Dedifferentiated amniotic fluid mesenchymal stem cell (primary cell): ENCODE data around the gene SSH2.
"Not testable (repeated sequence)": the region's sequence is repeated elsewhere in the genome, so short reads cannot be mapped to it uniquely, and the experiment has no call there.

Experiments
- DNase-seq: peaks from one replicate; pipeline ENCODE4 v3.0.0-alpha.2; 2016; ENCODE audit errors: extremely low spot score

Gene SSH2

DNA sequence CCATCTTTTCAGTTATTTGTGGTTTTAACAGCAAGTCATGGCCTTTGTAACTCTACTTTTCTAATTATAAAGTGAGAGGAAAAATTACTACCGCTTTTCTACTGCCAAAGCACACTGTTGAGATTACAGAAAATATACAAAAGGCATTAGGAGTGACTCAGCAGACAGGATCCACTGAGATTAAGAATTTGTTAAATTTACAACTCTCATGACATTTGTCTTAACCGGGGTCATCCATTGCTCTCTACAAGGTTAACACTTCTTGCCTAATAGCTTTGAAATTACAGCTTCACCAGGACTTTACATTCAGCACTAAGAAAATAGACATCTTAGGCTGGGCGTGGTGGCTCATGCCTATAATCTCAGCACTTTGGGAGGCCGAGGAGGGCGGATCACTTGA, 93.4 kb downstream of the SSH2 start:
- DNase-seq, result no peak

DNA sequence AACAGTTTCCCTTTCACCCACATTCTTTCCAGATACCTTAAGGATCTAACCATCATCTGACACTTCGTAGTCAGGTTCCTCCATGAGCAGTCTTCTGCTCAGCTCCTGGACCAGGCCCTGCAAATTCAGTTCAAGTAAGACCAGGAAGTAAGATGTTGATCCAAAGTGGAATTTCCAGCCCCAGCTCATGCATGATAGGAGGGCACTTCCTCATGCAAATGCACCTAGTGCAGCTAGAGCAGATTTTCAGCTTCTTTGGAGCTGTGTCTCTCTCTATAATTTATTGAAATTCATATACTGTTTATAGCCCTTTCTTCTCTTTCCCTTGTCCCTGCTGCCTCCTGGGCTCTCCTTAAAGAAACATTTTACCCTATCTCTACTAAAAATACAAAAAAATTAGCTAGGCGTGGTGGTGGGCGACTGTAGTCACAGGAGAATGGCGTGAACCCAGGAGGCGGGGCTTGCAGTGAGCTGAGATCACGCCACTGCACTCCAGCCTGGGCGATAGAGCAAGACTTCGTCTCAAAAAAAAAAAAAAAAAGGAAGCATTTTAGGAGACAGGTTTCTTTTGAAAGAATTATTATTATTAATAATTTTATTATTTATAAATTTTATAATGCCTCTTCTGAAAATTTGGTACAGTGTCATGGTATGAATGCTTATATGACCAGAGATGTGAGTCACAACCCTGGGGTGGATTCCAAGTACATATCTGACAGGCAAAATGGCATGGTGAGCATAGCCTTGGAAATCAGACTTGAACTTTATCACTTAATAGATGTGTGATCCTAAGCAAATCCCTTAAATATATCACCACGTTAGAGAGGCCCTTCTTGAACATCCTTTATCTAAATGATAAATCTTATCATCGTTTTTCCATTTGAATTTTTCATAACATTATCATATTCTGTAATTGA, 94.3 kb downstream of the SSH2 start:
- no peak for DNase-seq

DNA sequence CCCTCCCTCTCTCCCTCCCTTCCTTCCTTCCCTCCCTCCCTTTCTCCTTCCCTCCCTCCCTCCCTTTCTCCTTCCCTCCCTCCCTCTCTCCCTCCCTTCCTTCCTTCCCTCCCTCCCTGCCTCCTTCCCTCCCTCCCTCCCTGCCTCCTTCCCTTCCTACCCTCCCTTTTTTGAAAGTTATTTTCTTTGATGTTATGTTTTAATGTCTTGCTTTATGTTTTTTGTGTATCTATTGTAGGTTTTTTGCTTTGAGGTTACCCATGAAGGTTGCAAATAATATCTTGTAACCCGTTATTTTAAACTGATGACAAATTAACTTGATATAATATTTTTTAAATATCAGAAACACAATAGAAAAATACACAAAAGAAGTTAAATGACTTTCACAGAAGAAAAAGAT, 96.2 kb downstream of the SSH2 start:
- no peak for DNase-seq

DNA sequence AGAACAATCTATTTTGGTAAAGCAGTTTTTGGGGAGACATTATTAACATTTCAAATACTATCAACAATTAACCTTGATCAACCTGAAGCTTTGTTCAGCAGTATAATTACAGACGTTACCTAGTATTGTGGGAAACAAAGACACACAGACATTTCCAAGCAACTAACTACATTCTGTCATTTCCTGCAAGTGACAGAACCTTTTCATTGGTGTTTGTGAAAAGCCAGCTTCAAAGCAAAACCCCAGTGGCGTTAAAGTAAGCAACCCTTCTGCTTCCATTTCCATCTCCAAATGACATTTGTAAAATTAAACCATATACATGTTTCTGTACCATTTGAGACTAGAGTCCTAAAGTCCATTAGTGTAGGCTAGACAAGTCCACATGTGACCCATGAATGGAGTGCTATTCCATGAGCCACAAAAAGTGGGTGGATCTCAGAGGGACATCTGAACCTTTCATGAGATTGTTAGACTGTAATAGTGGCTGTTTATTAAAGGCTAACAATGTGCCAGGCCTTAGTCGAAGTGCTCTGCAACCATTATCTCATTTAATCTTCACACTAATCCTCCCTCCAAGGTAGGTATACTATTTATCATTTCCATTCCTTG, 101.2 kb downstream of the SSH2 start:
- no peak for DNase-seq

DNA sequence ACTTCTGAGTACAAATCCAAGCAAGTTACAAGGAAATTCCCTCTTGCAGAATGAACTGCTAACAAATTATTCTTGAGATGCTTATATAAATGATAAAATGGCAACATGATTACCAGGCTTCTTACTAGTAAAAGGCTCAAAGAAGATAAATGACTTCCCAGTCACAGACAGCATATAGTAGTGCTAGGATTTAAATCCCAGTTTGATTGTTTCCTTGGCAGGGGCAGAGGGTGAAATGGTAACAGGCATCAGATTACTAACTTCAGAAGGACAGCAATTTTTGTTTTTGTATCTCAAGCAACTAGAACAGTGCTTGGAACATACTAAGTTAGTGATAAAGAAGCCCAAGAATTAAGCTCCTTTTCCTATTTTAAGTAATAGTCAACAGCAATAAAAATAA, 102.8 kb downstream of the SSH2 start:
- DNase-seq, result no peak

DNA sequence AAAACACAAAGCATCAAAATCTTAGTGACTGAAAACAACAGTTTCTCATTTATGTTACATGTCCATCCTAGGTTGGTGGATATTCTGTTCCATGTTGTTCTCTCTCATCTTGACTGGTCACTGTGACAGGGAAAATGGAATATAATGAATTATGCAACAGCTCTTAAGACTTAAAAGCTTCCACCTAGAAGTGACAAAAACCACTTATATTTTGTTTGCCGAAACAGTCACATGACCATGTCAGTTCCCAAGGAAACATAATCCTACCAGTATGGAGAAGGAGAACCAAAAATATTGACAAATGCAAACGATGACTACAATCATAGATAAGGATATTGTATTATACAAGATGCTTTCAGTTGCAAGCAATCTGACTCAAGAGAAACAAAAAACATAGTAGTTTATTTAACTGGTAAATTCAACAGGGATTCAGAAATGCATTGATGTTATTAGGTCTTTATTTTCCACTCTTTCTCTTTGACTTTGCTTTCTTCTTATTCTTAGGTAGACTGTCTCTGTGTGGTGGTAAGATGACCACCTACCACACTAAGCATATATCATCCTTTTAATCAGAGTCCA, 103.8 kb downstream of the SSH2 start:
- no peak for DNase-seq

DNA sequence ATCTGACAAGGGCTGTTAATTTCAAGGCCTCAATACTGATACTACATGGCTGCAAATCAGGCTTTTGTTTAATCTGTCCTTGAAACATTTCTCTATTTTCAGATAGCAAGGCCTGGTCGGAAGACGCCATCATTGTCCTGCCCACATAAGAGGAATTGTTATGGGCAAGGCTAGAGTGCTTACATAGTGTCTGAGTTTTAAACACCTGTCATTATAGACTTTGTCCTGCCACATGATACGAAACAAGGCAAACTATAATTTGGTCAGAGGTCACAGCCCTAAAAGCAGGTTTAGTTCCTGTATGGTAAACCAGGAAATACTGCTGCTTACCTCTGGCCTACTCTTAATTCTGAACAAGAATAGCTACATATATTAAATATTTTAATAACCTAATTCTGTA, 104.4 kb downstream of the SSH2 start:
- no peak for DNase-seq

DNA sequence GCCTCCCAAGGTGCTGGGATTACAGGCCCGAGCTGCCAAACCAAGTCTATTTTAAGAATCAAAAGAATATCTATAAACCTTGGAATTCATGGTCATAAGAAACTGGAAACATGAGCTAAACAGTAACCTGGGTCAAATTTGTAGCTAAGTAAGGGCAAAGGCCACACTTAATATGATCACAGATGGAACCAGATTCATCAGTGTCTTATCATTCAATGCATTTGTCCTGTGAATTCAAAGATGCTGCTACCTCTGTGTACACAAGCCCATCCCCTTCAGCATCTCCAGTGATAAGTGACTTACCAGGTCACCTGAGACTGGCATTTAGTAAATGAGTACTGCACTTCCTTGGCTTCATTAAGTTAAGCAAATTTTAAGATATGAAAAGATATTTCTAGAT, 108.1 kb downstream of the SSH2 start:
- no peak for DNase-seq

DNA sequence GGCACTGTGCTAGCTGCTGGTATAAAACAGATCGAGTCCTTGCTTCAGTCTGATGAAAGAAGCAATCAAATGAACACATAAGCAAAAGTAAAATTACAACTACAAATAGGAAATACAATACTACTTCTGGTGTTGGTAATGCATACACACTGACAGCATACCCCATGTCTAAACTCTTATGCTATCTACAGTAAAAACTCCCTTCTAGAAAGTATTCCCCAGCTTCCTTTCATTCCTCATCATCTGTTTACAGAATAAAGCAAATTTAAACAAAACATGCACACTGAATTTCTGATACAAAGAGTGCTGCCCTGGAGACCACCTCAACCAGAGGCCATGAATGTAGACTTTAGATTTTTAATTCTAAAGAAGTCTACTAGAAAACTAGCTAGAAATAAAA, 109.6 kb downstream of the SSH2 start:
- DNase-seq, result no peak

DNA sequence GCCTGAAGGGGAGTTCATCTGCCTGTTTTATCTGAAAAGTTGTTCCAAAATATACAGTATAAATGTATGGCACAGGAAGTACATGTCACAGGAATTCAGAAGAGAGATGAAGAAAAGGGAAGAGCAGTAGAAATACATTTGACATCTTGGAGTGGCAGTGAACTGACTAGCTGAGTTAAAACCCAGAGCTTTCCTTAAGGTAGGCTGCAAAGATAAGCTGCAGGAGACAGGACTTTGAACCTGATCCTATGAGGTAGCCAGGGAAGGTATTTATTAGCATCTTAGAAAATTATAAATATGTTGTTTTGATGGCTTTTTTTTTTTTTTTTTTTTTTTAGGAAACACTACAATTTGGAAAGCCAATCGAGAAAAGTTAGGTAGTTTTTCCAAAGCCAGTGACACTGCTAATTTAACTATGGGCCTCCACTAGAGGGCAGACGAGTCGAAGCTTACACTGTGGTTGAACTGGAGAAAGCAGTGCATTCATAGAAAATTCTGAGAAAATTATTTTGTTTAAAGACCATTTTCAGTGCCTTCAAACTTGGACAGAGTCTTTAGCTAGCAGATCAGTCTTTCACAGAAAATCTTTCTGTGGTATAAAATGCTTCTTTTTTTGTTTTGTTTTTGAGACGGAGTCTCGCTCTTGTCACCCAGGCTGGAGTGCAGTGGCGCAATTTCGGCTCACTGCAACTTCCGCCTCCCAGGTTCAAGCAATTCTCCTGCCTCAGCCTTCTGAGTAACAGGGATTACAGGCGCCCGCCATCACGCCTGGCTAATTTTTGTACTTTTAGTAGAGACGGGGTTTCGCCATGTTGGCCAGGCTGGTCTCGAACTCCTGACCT, 122.3 kb downstream of the SSH2 start:
- DNase-seq, result peak; percentile 78

DNA sequence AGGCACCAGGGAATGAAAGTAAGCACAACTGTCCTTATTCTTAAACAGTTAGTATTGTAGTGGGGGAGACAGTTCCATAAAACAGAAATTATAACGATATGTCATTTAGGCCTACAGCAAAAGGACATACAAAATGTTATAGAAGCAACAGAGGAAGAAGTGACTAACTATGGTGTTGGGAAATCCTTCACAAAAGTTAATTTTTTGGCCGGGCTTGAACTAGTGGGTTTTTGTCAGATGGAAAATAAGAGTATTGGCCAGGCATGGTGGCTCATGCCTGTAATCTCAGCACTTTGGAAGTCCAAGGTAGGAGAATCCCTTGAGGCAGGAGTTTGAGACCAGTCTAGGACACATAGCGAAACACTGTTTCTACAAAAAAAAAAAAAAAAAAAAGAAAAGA, 127.8 kb downstream of the SSH2 start:
- DNase-seq, result no peak

DNA sequence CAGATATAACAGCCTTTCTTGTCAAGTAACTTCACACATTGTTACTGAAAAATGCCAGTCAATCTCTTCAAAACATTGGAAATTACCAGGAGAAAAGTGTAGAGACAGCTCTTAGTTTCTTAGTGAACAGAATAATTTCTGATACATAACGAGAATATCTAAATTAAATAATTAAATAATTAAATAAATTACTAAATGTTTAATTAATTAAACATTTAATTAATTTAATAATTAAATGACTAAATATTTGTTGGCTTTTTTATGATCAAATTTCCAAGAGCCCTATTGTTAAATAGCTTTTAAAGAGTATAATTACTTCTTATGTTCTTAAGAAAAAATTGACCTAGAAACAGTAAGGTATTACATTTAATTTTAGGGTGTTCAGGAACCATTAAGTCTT, 129.6 kb downstream of the SSH2 start:
- DNase-seq, result no peak

DNA sequence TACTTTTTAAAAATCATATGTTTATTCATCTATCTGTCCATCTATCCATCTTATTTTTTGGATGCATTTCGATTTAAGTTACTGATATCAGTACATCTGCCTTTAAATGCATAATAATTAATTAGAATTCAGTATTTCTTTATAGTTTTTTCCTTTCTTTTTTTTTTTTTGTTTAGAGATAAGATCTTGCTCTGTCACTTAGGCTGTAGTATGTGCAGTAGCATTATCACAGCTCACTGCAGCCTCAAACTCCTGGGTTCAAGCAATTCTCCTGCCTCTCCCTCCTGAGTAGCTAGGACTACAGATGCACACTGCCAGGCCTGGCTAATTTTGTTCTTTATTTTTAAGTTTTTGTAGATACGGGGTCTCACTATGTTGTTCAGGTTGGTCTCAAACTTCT, 133.4 kb downstream of the SSH2 start:
- DNase-seq, result no peak

DNA sequence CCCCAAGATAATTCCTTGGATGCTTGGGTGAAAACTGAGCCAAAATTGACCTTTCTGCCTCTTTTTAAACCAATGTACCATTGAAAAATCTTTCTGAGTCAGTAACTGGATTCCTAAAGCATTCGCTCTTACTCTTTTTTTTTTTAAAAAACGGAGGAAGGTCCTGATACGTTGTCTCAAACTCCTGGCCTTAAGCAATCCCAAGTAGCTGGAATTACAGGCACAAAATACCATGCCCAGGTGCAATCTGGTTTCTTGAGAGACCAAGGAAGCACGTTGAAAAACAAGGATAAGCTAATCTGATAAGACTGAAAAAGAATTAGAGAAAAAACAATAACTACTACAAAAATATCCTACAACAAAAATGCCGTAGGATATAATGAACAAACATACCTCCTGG, 136.5 kb downstream of the SSH2 start:
- DNase-seq, result no peak

DNA sequence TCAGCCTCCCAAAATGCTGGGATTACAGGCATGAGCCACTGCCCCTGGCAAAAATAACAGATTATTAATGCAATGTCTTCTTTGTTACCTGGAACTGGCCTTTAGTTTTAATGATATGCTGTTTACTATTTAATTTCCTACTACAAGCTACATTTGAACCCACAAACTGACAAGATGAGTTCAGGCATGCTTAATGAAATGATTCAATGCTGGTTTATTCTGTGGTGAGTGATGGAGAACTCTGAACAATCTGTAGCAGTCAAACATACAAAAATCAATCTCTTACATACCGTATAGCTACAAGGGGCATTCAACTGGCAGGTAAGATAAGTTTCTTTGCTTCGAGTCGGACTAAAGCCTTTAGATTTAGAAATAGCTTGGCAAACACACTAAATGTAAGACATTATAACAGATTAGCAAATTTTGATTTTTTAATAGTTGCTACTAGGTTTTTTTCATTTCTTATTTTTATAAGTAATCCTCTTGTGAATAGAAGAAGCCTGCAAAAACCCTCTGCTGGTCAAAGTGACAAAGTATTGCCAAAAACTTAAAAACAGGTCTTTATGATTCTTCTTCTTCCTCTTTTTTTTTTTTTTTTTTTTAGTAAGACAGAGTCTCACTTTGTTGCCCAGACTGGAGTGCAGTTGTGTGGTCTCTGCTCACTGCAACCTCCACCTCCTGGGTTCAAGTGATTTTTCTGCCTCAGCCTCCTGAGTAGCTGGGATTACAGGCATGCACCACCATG, 138.5 kb downstream of the SSH2 start:
- DNase-seq, result no peak

DNA sequence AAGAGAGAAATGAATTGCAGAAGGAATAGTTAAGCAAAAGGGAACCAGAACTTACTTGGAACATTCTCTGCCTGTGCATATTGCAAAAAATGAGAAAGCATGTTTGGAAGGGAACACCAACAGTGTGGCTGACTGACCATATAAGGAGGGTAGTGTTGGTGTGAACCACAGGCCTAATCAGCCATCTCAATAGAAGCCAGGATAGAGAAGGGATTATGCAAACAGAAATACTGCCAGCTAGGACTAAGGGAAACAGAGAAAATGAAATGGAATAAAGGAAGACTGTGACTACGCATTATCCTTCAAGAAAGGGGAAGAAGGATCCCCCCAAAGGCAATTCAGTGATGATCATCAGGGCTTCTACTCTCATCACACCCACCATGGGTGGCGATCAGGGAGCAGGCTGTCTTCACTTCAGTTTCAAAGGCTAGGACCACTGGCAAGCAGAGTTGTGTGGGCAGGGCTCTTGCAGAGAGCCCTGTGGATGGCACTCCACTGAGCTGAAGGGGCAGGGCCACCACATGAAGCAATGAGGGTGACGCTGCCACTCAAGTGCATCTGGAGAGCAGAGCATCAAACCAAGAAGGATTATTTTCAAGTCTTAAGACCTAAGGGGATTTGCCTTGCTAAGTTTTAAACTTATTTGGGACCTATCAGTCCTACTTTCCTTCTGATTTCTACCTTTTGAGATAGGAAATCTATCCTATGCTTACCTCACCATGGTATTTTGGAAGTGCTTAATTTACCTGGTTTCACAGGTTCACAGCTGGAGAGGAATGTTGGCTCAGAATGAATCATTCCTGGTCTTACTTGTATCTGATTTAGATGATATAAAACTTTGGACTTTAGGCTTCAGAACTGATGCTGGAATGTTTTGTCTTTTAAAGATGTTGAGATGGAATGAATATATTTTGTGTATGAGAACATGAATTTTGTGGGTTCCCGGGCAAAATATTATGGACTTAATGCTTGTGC, 140.5 kb downstream of the SSH2 start:
- no peak for DNase-seq

DNA sequence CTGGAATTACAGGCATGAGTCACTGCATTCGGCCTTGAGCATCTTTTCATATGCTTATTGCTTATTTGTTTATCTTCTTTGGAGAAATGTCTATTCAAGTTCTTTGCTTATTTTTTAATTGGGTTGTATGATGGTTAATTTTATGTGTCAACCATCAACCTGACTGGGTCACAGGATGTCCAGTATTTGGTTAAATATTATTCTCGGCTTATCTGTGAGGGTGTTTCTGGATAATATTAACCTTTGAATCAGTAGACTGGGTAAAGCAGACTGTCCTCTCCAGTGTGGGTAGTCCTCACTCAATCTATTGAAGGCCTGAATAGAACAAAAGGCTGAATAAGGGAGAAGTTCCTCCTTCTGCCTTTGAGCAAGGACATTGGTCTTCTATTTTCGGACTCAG, 142.0 kb downstream of the SSH2 start:
- no peak for DNase-seq

DNA sequence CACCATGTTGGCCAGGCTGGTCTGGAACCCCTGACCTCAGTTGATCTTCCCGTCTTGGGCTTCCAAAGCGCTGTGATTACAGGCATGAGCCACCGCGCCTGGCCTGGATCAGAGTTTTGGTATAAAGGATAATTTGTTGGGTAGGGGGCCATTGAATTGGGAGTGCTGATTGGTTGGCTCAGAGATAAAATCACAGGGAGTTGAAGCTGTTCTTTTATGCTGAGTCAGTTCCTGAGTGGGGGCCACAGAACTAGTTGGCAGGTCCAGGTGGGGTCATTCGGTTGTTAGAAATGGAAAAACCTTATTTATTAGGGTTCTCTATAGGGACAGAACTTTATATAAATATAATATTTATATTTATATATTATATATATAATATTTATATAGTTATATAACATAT, 147.1 kb downstream of the SSH2 start:
- no peak for DNase-seq

DNA sequence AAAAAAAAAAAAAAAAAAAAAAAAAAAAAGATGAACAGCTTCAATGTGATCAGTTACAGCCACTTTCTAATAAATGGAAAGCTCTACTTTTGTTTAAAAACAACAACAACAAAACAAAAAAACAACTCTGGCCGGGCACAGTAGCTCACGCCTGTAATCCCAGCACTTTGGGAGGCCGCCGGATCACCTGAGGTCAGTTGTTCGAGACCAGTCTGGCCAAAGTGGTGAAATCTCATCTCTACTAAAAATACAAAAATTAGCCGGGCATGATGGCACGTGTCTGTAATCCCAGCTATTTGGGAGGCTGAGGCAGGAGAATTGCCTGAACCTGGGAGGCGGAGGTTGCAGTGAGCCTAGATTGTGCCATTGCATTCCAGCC, 150.2 kb downstream of the SSH2 start:
- DNase-seq, result not testable (repeated sequence)
